HG02840 (cell line): Measurements from ENCODE around the gene DCLK1.

ENCODE experiments used
- ATAC-seq: cut with Tn5 transposase; IDR thresholded peaks from one replicate; pipeline ENCODE4 v1.9.1; 2021; ENCODE audit warnings: mild to moderate bottlenecking, moderate library complexity, moderate number of reproducible peaks; ENCODE audit not compliant: unreplicated experiment, low FRiP score

Gene DCLK1

GRCh38 chr13:35843272-35843671 lies 287.9 kb downstream of the DCLK1 start:
- no peak for ATAC-seq

- ATAC-seq, result no peak
Measured at GRCh38 chr13:35841060-35841521, 290.1 kb downstream of the DCLK1 start.

GRCh38 chr13:35839806-35840205 lies 291.4 kb downstream of the DCLK1 start:
- no peak for ATAC-seq

- no peak for ATAC-seq
Measured at GRCh38 chr13:35838356-35838755, 292.8 kb downstream of the DCLK1 start.

- no peak for ATAC-seq
Measured at GRCh38 chr13:35836446-35836845, 294.7 kb downstream of the DCLK1 start.

- ATAC-seq, result no peak
Measured at GRCh38 chr13:35835989-35836388, 295.2 kb downstream of the DCLK1 start.

- ATAC-seq, result no peak
Measured at GRCh38 chr13:35833608-35834275, 297.4 kb downstream of the DCLK1 start.

GRCh38 chr13:35833031-35833430 lies 298.2 kb downstream of the DCLK1 start:
- ATAC-seq, result no peak

- no peak for ATAC-seq
Measured at GRCh38 chr13:35832551-35832950, 298.6 kb downstream of the DCLK1 start.

GRCh38 chr13:35830850-35831450 lies 300.2 kb downstream of the DCLK1 start:
- no peak for ATAC-seq

GRCh38 chr13:35826626-35827254 lies 304.4 kb downstream of the DCLK1 start:
- ATAC-seq, result no peak

- no peak for ATAC-seq
Measured at GRCh38 chr13:35824825-35825224, 306.4 kb downstream of the DCLK1 start.

GRCh38 chr13:35824395-35824794 lies 306.8 kb downstream of the DCLK1 start:
- ATAC-seq, result no peak

GRCh38 chr13:35822666-35823065 lies 308.5 kb downstream of the DCLK1 start:
- no peak for ATAC-seq

GRCh38 chr13:35818633-35819067 lies 312.5 kb downstream of the DCLK1 start:
- no peak for ATAC-seq

GRCh38 chr13:35817642-35818607 lies 313.3 kb downstream of the DCLK1 start:
- ATAC-seq, result no peak

GRCh38 chr13:35814605-35815011 lies 316.6 kb downstream of the DCLK1 start:
- ATAC-seq, result no peak

- no peak for ATAC-seq
Measured at GRCh38 chr13:35812736-35813135, 318.4 kb downstream of the DCLK1 start.

GRCh38 chr13:35810321-35810720 lies 320.9 kb downstream of the DCLK1 start:
- ATAC-seq, result no peak

GRCh38 chr13:35808846-35809245 lies 322.3 kb downstream of the DCLK1 start:
- no peak for ATAC-seq

GRCh38 chr13:35804901-35805300 lies 326.3 kb downstream of the DCLK1 start:
- no peak for ATAC-seq
